ENCODE measurements around the gene C1QTNF1. TPM values are rescaled to one million over a fixed set of nuclear protein-coding genes. Genes with fewer than 3 reads are reported as not detected.

C1QTNF1 gene
- total and polyA plus RNA-seq, 7 donors: 10.5 to 22.8 (median 16.9) TPM

DNA sequence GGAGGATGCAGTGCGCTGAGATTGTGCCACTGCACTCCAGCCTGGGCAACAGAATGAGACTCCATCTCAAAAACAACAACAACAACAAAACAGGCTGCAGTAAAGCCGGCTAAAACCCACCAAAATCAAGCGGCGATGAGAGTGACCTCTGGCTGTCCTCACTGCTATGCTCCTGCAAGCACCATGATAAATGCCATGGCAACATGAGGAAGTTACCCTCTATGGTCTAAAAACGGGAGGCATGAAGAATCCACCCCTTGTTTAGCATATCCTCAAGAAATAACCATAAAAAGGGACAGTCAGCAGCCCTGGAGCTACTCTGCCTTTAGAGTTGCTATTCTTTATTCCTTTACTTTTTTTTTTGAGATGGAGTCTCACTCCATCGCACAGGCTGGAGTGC is 35.8 kb upstream of the C1QTNF1 start:
- DNase-seq: peak in 1 of 2 donors; percentile 2
- Histone ChIP-seq H3K36me3 (ENCODE audit: insufficient read depth in 1 of 2, low read depth in 1 of 2) (peaks cover 0 to 29% of the 10 kb centered on the region in 2 donors), H3K27me3 (ENCODE audit: insufficient read depth in 3 of 3, low read length in 2 of 3) (no peaks in the 10 kb centered on the region), H3K9me3 (no peaks in the 10 kb centered on the region), H3K4me3 (peak overlapping the region; percentile 64), H3K27ac (no peak overlapping the region), H3K4me1 (peaks cover 21% of the 10 kb centered on the region)
- no peak for ATAC-seq
- intact Hi-C loops (cut with DNase I): no loop called here
- TF ChIP-seq, protein P1, sequence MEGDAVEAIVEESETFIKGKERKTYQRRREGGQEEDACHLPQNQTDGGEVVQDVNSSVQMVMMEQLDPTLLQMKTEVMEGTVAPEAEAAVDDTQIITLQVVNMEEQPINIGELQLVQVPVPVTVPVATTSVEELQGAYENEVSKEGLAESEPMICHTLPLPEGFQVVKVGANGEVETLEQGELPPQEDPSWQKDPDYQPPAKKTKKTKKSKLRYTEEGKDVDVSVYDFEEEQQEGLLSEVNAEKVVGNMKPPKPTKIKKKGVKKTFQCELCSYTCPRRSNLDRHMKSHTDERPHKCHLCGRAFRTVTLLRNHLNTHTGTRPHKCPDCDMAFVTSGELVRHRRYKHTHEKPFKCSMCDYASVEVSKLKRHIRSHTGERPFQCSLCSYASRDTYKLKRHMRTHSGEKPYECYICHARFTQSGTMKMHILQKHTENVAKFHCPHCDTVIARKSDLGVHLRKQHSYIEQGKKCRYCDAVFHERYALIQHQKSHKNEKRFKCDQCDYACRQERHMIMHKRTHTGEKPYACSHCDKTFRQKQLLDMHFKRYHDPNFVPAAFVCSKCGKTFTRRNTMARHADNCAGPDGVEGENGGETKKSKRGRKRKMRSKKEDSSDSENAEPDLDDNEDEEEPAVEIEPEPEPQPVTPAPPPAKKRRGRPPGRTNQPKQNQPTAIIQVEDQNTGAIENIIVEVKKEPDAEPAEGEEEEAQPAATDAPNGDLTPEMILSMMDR (IDR thresholded peaks at IDR 0.05): no peak
- WGBS, 3 donors: 42 to 64% (median 48%) methylated on average over 6 of the region's 6 CpGs

DNA sequence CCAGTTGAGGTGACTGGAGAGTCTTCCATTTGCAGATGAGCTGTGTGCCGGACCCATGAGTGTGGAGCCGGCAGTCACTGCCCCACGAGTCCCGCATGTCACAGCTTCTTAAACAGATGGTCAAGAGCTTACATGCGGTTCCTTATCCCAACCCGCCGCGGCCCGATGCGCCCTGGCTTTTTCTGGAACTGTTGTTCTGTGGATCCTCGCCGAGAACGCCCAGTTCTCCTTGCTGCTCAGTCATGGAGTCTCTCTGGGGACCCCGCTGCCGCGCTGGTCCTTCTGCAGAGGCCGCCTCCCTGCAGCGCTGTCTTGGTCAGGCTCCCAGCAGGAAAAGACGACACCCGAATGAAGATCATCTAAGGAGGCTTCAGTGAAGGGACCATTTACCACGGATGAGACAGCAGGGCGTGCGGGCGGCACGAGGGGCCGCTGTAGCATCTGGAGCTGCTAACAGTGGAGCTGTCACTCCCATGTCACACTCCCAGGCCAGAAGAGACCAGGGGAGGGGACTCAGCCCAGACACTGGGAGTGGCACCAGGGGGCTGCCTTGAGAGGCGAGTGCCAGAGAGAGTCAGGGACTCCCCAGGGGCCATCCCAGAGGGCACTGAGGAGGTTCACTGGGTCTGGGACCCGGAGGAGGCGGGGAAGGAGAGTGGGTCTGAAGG is 33.5 kb upstream of the C1QTNF1 start:
- Histone ChIP-seq H3K9me3 (no peaks in the 10 kb centered on the region), H3K27ac (no peak overlapping the region), H3K4me1 (peaks cover 21% of the 10 kb centered on the region), H3K27me3 (ENCODE audit: insufficient read depth in 3 of 3, low read length in 2 of 3) (no peaks in the 10 kb centered on the region), H3K36me3 (ENCODE audit: insufficient read depth in 1 of 2, low read depth in 1 of 2) (peaks cover 0 to 44% of the 10 kb centered on the region in 2 donors), H3K4me3 (no peak overlapping the region)
- DNase-seq (peak; percentile 15 to 59), ATAC-seq (no peak)
- TF ChIP-seq, protein P1 (IDR thresholded peaks at IDR 0.05): no peak
- 88 to 91% (median 91%) methylated on average over 29 of the region's 29 CpGs for WGBS, 3 donors
- intact Hi-C loops (cut with DNase I): no loop called here

DNA sequence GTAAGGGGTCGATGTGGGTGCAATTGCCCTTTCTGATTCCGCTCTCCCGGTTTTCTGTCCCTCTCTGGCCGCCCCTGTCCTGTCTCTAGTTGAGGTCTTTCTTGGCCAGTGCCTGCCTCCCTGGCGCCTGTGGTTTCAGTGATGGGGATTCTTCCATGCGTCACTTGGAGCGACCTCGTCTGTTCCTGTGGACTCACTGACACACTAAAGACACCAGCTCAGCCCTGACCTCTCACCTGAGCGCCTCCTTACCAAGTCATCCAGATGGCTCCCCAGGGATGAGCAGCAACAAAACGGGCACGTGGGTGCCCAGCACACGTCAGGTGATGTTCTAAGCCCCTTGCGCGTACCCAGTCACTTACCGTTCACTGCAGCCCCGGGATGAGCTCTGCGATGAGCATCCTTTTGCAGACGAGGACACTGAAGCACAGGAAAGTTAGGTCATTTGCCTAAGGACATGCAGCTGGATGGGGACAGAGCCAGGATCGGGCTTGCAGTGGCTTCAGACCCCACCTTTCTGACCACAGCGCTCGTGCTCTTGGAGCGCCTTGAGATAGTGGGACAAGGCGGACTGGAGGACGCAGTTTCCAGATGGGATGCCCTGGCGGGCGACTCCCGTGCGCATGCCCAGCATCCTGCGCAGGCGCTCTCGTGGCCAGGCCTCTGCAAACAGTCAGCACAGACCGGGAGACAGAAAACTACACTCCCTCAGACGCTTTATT is 32.8 kb upstream of the C1QTNF1 start:
- WGBS, 3 donors: 89 to 93% (median 90%) methylated on average over 33 of the region's 33 CpGs
- H3K4me1 ChIP-seq: peaks cover 21% of the 10 kb centered on the region
- intact Hi-C loops (cut with DNase I): no loop called here
- no peak overlapping the region for H3K4me3 ChIP-seq
- H3K9me3 ChIP-seq: no peaks in the 10 kb centered on the region
- ATAC-seq (no peak), DNase-seq (peak in 1 of 2 donors; percentile 5)
- H3K27ac ChIP-seq: no peak overlapping the region
- H3K36me3 ChIP-seq (ENCODE audit: insufficient read depth in 1 of 2, low read depth in 1 of 2): peaks cover 0 to 47% of the 10 kb centered on the region in 2 donors
- no peaks in the 10 kb centered on the region for H3K27me3 ChIP-seq (ENCODE audit: insufficient read depth in 3 of 3, low read length in 2 of 3)
- TF ChIP-seq, protein P1 (IDR thresholded peaks at IDR 0.05): no peak

DNA sequence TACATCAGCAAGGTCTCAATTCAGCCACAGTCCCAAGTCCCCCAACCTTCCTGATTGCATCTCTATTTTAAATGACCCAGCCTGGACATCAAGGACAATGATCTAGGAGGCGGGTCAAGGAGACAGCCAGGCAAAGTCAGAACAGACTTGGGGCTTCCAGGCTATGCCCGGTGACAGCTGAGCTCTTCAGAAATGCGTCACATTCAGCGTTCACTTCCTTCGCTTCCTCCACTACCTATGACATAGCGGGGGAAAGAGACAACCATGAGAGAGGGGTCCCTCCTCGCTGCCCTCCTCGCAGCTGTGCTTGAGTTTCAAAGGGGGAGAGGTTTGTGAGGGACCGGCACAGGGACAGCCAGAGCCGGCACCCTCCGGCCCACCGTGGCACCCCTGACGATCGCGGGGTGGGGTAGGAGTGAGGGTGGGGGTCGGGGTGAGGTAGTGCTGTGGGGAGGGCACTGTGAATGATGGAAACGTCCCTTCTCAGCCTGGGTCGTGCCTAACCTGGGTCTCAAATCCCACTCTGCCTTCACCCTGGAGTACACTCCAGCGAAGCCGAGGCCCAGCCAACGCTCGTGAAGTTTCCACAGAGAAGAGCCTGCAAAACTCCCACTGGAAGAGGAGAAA is 31.9 kb upstream of the C1QTNF1 start:
- H3K27me3 ChIP-seq (ENCODE audit: insufficient read depth in 3 of 3, low read length in 2 of 3): no peaks in the 10 kb centered on the region
- no peak overlapping the region for H3K4me3 ChIP-seq
- H3K27ac ChIP-seq: no peak overlapping the region
- peaks cover 17% of the 10 kb centered on the region for H3K4me1 ChIP-seq
- peaks cover 0 to 55% of the 10 kb centered on the region in 2 donors for H3K36me3 ChIP-seq (ENCODE audit: insufficient read depth in 1 of 2, low read depth in 1 of 2)
- peak; percentile 2 to 43 for DNase-seq
- intact Hi-C loops (cut with DNase I): no loop called here
- ATAC-seq: no peak
- TF ChIP-seq, protein P1 (IDR thresholded peaks at IDR 0.05): no peak
- H3K9me3 ChIP-seq: no peaks in the 10 kb centered on the region
- 92 to 93% (median 92%) methylated on average over 22 of the region's 22 CpGs for WGBS, 3 donors

All from psoas muscle (tissue), 8 donors.